ENCODE data around the gene TMEM126B.

Gene TMEM126B

GRCh38 chr11:85685125-85685819 is 56.9 kb downstream of the TMEM126B start:
- DNase-seq: no peak

- no peak for DNase-seq
Observed at GRCh38 chr11:85685820-85686459, 57.5 kb downstream of the TMEM126B start, which contains the start of gene CCDC89. CCDC89 (minus strand) TSS chr11:85686195; CDS start chr11:85686130, 65 bp downstream.

Data from stimulated activated CD8-positive, alpha-beta memory T cell treated with anti-CD3 and anti-CD28 coated beads, Interleukin-4, amount 100 ng/mL, for 48 hours (primary cell).